ENCODE results near the gene TNFSF8.

GRCh38 chr9:114972510-114973136, 42.2 kb upstream of the TNFSF8 start:
- TF ChIP-seq RAD21 (IDR thresholded peaks at IDR 0.05; ENCODE audit: low read depth) (no peak), EGR1 (IDR thresholded peaks at IDR 0.05) (no peak), YY1 (IDR thresholded peaks at IDR 0.05; ENCODE audit: low read depth) (no peak), MAX (IDR thresholded peaks at IDR 0.05) (no peak), REST (IDR thresholded peaks at IDR 0.05; ENCODE audit: low read depth) (no peak), EP300 (IDR thresholded peaks at IDR 0.05; ENCODE audit: borderline replicate concordance) (no peak), USF1 (IDR thresholded peaks at IDR 0.05) (no peak), TAF1 (IDR thresholded peaks at IDR 0.05; ENCODE audit: low read depth) (no peak), TCF12 (IDR thresholded peaks at IDR 0.05; ENCODE audit: low read depth) (no peak), TEAD4 (IDR thresholded peaks at IDR 0.05) (no peak), ZBTB7A (IDR thresholded peaks at IDR 0.05; ENCODE audit: low read depth) (no peak), CREB1 (IDR thresholded peaks at IDR 0.05; ENCODE audit: low read depth) (no peak), FOXM1 (IDR thresholded peaks at IDR 0.05; ENCODE audit: borderline replicate concordance, low read depth) (no peak)

Data from Ishikawa (cell line).